ENCODE results near the gene SELENOK. TPM values are rescaled to one million over a fixed set of nuclear protein-coding genes. Genes with fewer than 3 reads are reported as not detected.

SELENOK gene
- total and polyA plus RNA-seq, 2 donors (not counting 3 experiments of a cell fraction or from before 2014, with no cell fraction given), result 26.1 to 35.2 TPM

- Histone ChIP-seq H3K27ac (ENCODE audit: insufficient read depth, low read depth, low read length) (no peak overlapping the region), H3K9ac (replicated peaks; ENCODE audit: extremely low read depth, insufficient read depth, low read length) (no peak overlapping the region), H2AFZ (ENCODE audit: low read depth, low read length) (no peak overlapping the region), H3K9me1 (replicated peaks; ENCODE audit: control insufficient read depth, extremely low read depth, insufficient read depth, low read length) (no peaks in the 10 kb centered on the region), H3K36me3 (ENCODE audit: control insufficient read depth in 2 of 2, extremely low read depth in 1 of 2, insufficient read depth in 2 of 2, low read length in 2 of 2) (no peaks in the 10 kb centered on the region), H3K27me3 (ENCODE audit: control insufficient read depth in 2 of 2, insufficient read depth in 2 of 2, low read length in 2 of 2) (no peaks in the 10 kb centered on the region), H3K9me3 (replicated peaks; ENCODE audit: control insufficient read depth, insufficient read depth, low read length) (no peaks in the 10 kb centered on the region), H3K79me2 (ENCODE audit: control insufficient read depth, insufficient read depth, low read length) (no peaks in the 10 kb centered on the region), H4K20me1 (replicated peaks; ENCODE audit: control insufficient read depth, extremely low read depth, insufficient read depth, low read length) (no peaks in the 10 kb centered on the region), H3K4me2 (ENCODE audit: insufficient read depth, low read length) (no peak overlapping the region), H3K4me1 (ENCODE audit: control insufficient read depth, extremely low read depth, insufficient read depth, low read length) (no peaks in the 10 kb centered on the region), H3K4me3 (replicated peaks in 1 of 3; ENCODE audit: insufficient read depth in 1 of 3, low read depth in 1 of 3, low read length in 3 of 3) (no peak overlapping the region)
- no peak for FAIRE-seq
- intact Hi-C loops (cut with micrococcal nuclease) (no loop called here), dilution Hi-C loops (cut with MboI; ENCODE audit: extremely low pct_ligation_motif_present, low sequenced_read_pairs) (no loop called here)
- ChIA-PET POLR2A (no interaction called here), CTCF (no interaction called here)
- DNase-seq (ENCODE audit: low read depth, low spot score), result no peak
- BruUV-seq (replicated peaks), result no TSS peak
- TF ChIP-seq, protein P1, sequence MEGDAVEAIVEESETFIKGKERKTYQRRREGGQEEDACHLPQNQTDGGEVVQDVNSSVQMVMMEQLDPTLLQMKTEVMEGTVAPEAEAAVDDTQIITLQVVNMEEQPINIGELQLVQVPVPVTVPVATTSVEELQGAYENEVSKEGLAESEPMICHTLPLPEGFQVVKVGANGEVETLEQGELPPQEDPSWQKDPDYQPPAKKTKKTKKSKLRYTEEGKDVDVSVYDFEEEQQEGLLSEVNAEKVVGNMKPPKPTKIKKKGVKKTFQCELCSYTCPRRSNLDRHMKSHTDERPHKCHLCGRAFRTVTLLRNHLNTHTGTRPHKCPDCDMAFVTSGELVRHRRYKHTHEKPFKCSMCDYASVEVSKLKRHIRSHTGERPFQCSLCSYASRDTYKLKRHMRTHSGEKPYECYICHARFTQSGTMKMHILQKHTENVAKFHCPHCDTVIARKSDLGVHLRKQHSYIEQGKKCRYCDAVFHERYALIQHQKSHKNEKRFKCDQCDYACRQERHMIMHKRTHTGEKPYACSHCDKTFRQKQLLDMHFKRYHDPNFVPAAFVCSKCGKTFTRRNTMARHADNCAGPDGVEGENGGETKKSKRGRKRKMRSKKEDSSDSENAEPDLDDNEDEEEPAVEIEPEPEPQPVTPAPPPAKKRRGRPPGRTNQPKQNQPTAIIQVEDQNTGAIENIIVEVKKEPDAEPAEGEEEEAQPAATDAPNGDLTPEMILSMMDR (IDR thresholded peaks at IDR 0.05; ENCODE audit: extremely low read depth in 1 of 2, insufficient read depth in 1 of 2, low read depth in 1 of 2, low read length in 2 of 2), result no peak
- no peak for TF ChIP-seq GATA2 (IDR thresholded peaks at IDR 0.05; ENCODE audit: insufficient read depth, insufficient read length, low read depth, low read length)
- TF ChIP-seq FOS (IDR thresholded peaks at IDR 0.05; ENCODE audit: borderline replicate concordance, insufficient read depth, low read length), result no peak
- no peak for TF ChIP-seq EZH2 (IDR thresholded peaks at IDR 0.05; ENCODE audit: borderline replicate concordance, low read depth, low read length, severe bottlenecking)
- no peak for TF ChIP-seq POLR2A (IDR thresholded peaks at IDR 0.05; ENCODE audit: low read depth, low read length)
- no peak for TF ChIP-seq MYC (IDR thresholded peaks at IDR 0.05; ENCODE audit: low read depth, low read length)
- no peak for TF ChIP-seq POLR2AphosphoS5 (IDR thresholded peaks at IDR 0.05; ENCODE audit: insufficient read depth, low read depth, low read length)
- no peak for TF ChIP-seq JUN (IDR thresholded peaks at IDR 0.05; ENCODE audit: borderline replicate concordance, insufficient read depth, insufficient read length, low read depth)
- no peak for TF ChIP-seq MAX (IDR thresholded peaks at IDR 0.05; ENCODE audit: insufficient read depth, insufficient read length)
Measured at GRCh38 chr3:53835257-53835656, 56.4 kb downstream of the SELENOK start.

Measured in endothelial cell of umbilical vein (primary cell).